ENCODE data around the gene BCOR.

DNA sequence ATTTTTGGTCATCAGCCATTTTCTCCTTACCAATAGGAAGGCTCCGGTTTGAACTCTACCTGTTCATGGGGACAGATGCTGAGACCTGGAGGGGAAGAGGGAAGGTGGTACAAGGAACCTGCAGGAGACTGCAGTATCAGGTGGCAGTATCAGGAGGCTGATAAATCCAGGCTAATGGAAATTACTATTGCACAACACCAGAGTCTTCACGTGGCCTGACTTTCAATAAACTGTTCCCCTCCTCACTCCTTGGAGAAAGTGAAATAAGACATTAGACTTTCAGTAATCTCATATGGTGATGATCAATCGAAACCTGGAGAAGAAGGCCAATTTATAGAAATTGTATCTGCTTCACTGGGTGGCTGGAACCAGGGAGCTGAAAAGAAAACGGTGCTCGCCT, 46.2 kb upstream of the BCOR start:
- TF ChIP-seq FOXP1 (IDR thresholded peaks at IDR 0.05) = no peak
- TF ChIP-seq FOXP1 (CRISPR knock-in tag; IDR thresholded peaks at IDR 0.05) = no peak
- TF ChIP-seq TAF15 (IDR thresholded peaks at IDR 0.05; ENCODE audit: low read depth, low read length, poor library complexity, severe bottlenecking) = no peak
- TF ChIP-seq, protein P1, sequence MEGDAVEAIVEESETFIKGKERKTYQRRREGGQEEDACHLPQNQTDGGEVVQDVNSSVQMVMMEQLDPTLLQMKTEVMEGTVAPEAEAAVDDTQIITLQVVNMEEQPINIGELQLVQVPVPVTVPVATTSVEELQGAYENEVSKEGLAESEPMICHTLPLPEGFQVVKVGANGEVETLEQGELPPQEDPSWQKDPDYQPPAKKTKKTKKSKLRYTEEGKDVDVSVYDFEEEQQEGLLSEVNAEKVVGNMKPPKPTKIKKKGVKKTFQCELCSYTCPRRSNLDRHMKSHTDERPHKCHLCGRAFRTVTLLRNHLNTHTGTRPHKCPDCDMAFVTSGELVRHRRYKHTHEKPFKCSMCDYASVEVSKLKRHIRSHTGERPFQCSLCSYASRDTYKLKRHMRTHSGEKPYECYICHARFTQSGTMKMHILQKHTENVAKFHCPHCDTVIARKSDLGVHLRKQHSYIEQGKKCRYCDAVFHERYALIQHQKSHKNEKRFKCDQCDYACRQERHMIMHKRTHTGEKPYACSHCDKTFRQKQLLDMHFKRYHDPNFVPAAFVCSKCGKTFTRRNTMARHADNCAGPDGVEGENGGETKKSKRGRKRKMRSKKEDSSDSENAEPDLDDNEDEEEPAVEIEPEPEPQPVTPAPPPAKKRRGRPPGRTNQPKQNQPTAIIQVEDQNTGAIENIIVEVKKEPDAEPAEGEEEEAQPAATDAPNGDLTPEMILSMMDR (CRISPR knock-in tag; IDR thresholded peaks at IDR 0.05) = no peak
- TF ChIP-seq, protein P2, sequence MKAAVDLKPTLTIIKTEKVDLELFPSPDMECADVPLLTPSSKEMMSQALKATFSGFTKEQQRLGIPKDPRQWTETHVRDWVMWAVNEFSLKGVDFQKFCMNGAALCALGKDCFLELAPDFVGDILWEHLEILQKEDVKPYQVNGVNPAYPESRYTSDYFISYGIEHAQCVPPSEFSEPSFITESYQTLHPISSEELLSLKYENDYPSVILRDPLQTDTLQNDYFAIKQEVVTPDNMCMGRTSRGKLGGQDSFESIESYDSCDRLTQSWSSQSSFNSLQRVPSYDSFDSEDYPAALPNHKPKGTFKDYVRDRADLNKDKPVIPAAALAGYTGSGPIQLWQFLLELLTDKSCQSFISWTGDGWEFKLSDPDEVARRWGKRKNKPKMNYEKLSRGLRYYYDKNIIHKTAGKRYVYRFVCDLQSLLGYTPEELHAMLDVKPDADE (CRISPR knock-in tag; IDR thresholded peaks at IDR 0.05) = no peak
- TF ChIP-seq, protein P3, sequence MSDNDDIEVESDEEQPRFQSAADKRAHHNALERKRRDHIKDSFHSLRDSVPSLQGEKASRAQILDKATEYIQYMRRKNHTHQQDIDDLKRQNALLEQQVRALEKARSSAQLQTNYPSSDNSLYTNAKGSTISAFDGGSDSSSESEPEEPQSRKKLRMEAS (IDR thresholded peaks at IDR 0.05) = no peak
